MCF 10A (cell line): ENCODE measurements around the gene AGAP1. TPM values are rescaled to one million over a fixed set of nuclear protein-coding genes. Genes with fewer than 3 reads are reported as not detected.

Source experiments
- BruUV-seq: library from RNA; stranded (reverse); fragments of 400-500 nt; replicated peaks from 2 replicates; lab custom pipeline; 2021; lab: Mats Ljungman, UMichigan
- CTCF ChIA-PET: fragments of 300-600 bp; sonication (Branson Sonifier 250); formaldehyde crosslinking; extraction: SDS; loops from one replicate; lab custom pipeline; 2021; ENCODE audit warnings: antibody characterized with exemption, inconsistent platforms; lab: Yijun Ruan, JAX
- POLR2A ChIA-PET: fragments of 300-600, 350-650 bp; sonication (Branson Sonifier 250); formaldehyde crosslinking; extraction: SDS; loops from one replicate; lab custom pipeline; 2020; ENCODE audit warnings: antibody characterized with exemption, inconsistent platforms; lab: Yijun Ruan, JAX
- DNase-seq: peaks from one replicate; pipeline ENCODE4 v3.0.0-alpha.2; 2018; ENCODE audit not compliant: unreplicated experiment
- H3K27ac Mint-ChIP-seq: one replicate; pipeline ENCODE4 v1.8.0; 2022; ENCODE audit warnings: mild to moderate bottlenecking, low read depth, mixed read lengths; ENCODE audit not compliant: unreplicated experiment
- H3K27me3 Mint-ChIP-seq: one replicate; pipeline ENCODE4 v1.8.0; 2022; ENCODE audit warnings: mixed read lengths; ENCODE audit not compliant: insufficient read depth, unreplicated experiment
- H3K36me3 Mint-ChIP-seq: one replicate; pipeline ENCODE4 v1.8.0; 2022; ENCODE audit warnings: mild to moderate bottlenecking, moderate library complexity, mixed read lengths; ENCODE audit not compliant: insufficient read depth, unreplicated experiment
- H3K4me1 Mint-ChIP-seq: one replicate; pipeline ENCODE4 v1.8.0; 2022; ENCODE audit warnings: mixed read lengths; ENCODE audit not compliant: insufficient read depth, unreplicated experiment
- H3K4me3 Mint-ChIP-seq: one replicate; pipeline ENCODE4 v1.8.0; 2022; ENCODE audit warnings: mild to moderate bottlenecking, moderate library complexity, mixed read lengths; ENCODE audit not compliant: unreplicated experiment
- H3K9me3 Mint-ChIP-seq: one replicate; pipeline ENCODE4 v1.8.0; 2022; ENCODE audit warnings: mixed read lengths; ENCODE audit not compliant: unreplicated experiment
- CTCF ChIP-seq: fragments of 200-600 bp; IDR thresholded peaks from one replicate; pipeline ENCODE4 v1.8.0; 2022; ENCODE audit warnings: antibody characterized with exemption, mild to moderate bottlenecking; ENCODE audit not compliant: unreplicated experiment
- intact Hi-C: fragments of 100-400 bp; cut with micrococcal nuclease; formaldehyde crosslinking; loops from 2 replicates; pipeline ENCODE4 v1.14.1; 2022
- total RNA-seq: library from RNA; stranded (reverse); gene quantifications from 2 replicates; pipeline ENCODE4 v1.2.3, GENCODE V29; 2022

The AGAP1 gene
- total RNA-seq, 1 experiment from 2014 or later: 41.3 TPM

DNA sequence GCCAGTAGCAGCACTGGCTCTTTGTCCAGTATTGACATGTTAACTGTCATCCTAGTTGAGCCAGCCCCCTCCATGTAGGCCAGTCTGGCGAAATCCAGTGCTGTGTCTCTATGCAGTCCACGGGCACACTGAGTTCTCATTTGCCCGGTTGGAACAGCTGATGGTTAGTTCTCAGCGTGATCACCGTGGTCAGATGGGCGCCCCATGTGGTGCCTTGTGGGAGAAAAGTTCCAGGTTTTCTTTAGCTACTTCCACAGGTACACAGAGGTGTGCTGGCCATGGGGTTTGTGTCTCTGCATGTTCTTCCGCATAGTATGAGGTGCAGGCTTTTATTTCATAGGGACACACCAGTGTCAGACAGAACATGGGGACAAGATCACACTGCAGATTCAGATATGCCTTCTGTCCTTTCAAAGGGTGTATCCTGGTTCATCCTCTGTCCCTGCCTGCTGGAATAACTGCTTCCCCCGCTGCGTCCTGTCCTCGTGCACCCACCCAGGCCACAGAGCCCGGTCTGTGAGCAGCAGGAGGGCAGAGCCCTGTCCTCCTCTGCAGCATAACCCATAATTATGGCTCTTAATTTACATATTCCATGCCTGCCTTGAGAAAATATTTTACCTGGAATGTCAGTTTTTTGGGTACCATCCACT lies 340.3 kb downstream of the AGAP1 start:
- no peaks in the 10 kb centered on the region for H3K27me3 Mint-ChIP-seq
- H3K4me1 Mint-ChIP-seq: no peaks in the 10 kb centered on the region
- DNase-seq: no peak
- H3K9me3 Mint-ChIP-seq: no peaks in the 10 kb centered on the region
- H3K27ac Mint-ChIP-seq: no peak overlapping the region
- H3K4me3 Mint-ChIP-seq: no peak overlapping the region
- CTCF ChIA-PET: no interaction called here
- TF ChIP-seq CTCF: no peak
- peaks cover 13% of the 10 kb centered on the region for H3K36me3 Mint-ChIP-seq
- POLR2A ChIA-PET: no interaction called here
- no TSS peak for BruUV-seq
- intact Hi-C loops: no loop called here

- no peaks in the 10 kb centered on the region for H3K4me1 Mint-ChIP-seq
- no peaks in the 10 kb centered on the region for H3K27me3 Mint-ChIP-seq
- ChIA-PET CTCF (no interaction called here), POLR2A (no interaction called here)
- no TSS peak for BruUV-seq
- peaks cover 14% of the 10 kb centered on the region for H3K36me3 Mint-ChIP-seq
- intact Hi-C loops: no loop called here
- no peak overlapping the region for H3K27ac Mint-ChIP-seq
- H3K9me3 Mint-ChIP-seq: no peaks in the 10 kb centered on the region
- TF ChIP-seq CTCF: no peak
- no peak for DNase-seq
- no peak overlapping the region for H3K4me3 Mint-ChIP-seq
Observed at GRCh38 chr2:235834781-235835180, 340.9 kb downstream of the AGAP1 start.

- H3K4me3 Mint-ChIP-seq: no peak overlapping the region
- no peak for TF ChIP-seq CTCF
- ChIA-PET CTCF (interaction anchor here (0.6 kb wide), 2 partner anchors 9 to 32 kb away, joined by 3 to 5 read pairs; no protein-coding TSS in a partner anchor), POLR2A (no interaction called here)
- H3K27ac Mint-ChIP-seq: no peak overlapping the region
- intact Hi-C loops: no loop called here
- no peaks in the 10 kb centered on the region for H3K27me3 Mint-ChIP-seq
- no peaks in the 10 kb centered on the region for H3K4me1 Mint-ChIP-seq
- BruUV-seq: no TSS peak
- no peaks in the 10 kb centered on the region for H3K9me3 Mint-ChIP-seq
- DNase-seq: no peak
- peaks cover 9% of the 10 kb centered on the region for H3K36me3 Mint-ChIP-seq
Observed at GRCh38 chr2:235835810-235836209, 342.0 kb downstream of the AGAP1 start.

GRCh38 chr2:235836491-235836911 lies 342.7 kb downstream of the AGAP1 start:
- H3K9me3 Mint-ChIP-seq: no peaks in the 10 kb centered on the region
- intact Hi-C loops: no loop called here
- no peaks in the 10 kb centered on the region for H3K27me3 Mint-ChIP-seq
- no peak for TF ChIP-seq CTCF
- DNase-seq: no peak
- no peaks in the 10 kb centered on the region for H3K4me1 Mint-ChIP-seq
- POLR2A ChIA-PET: no interaction called here
- H3K36me3 Mint-ChIP-seq: peaks cover 8% of the 10 kb centered on the region
- no peak overlapping the region for H3K27ac Mint-ChIP-seq
- BruUV-seq: no TSS peak
- no peak overlapping the region for H3K4me3 Mint-ChIP-seq
- CTCF ChIA-PET: interaction anchor here (0.6 kb wide), 1 partner anchor 660 kb away, joined by 3 read pairs; no protein-coding TSS in a partner anchor
